ENCODE data around the gene IZUMO1.

DNA sequence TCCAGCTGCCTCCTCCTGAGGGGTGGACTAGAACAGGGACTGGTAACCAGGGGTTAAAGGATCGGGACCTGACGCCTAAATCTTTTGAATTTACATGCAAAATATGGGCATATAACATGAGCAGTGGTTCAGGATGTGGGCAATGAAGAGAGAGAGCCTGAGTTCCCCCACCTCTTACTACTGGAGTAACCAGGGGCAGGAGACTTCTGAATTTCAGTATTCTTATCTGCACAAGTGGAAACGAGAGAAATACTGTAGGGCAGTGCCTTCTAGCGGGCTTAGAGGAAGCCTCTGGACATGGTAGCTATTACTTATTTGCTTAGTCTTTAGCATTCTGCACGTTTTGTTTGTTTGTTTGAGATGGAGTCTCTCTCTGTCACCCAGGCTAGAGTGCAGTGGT is 37.8 kb upstream of the IZUMO1 start:
- TF ChIP-seq, protein P1, sequence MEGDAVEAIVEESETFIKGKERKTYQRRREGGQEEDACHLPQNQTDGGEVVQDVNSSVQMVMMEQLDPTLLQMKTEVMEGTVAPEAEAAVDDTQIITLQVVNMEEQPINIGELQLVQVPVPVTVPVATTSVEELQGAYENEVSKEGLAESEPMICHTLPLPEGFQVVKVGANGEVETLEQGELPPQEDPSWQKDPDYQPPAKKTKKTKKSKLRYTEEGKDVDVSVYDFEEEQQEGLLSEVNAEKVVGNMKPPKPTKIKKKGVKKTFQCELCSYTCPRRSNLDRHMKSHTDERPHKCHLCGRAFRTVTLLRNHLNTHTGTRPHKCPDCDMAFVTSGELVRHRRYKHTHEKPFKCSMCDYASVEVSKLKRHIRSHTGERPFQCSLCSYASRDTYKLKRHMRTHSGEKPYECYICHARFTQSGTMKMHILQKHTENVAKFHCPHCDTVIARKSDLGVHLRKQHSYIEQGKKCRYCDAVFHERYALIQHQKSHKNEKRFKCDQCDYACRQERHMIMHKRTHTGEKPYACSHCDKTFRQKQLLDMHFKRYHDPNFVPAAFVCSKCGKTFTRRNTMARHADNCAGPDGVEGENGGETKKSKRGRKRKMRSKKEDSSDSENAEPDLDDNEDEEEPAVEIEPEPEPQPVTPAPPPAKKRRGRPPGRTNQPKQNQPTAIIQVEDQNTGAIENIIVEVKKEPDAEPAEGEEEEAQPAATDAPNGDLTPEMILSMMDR (optimal IDR thresholded peaks at IDR 0.05 in 1 of 3, IDR thresholded peaks at IDR 0.05 in 1 of 3, conservative IDR thresholded peaks at IDR 0.05 in 1 of 3; ENCODE audit: extremely low read depth in 1 of 3, insufficient read depth in 2 of 3, low read length in 3 of 3) = no peak
- TF ChIP-seq EZH2 (IDR thresholded peaks at IDR 0.05; ENCODE audit: low read length) = no peak
